Left cardiac atrium (tissue), 2 donors: ENCODE data around the gene REC114. TPM values are rescaled to one million over a fixed set of nuclear protein-coding genes. Genes with fewer than 3 reads are reported as not detected.

Experiments used
- total RNA-seq, 2 donors: library from RNA; stranded (reverse); fragmentation: NEBNext Ultra II Directional; extraction: Animal tissue kit (Norgen Biotek cat#: 25700); gene quantifications; one replicate each; pipeline ENCODE4 v1.2.1, GENCODE V29; 2021
- donor health status: DM: no; HTN: yes; CAD: no; lungs with severe emphysema.
- donor health status: DM: yes; HTN: yes; CAD: no.

Gene REC114
- total RNA-seq, 2 donors from 2014 or later, result 1.8 TPM; not detected in 1

Other genes with a start within 250 kb of the REC114 start
- gene HCN4, start 74.2 kb upstream of the REC114 start, total RNA-seq, result 1 to 10 TPM; 5.9 to 7.7 TPM
- 100 to 1,000 TPM; 175 to 223 TPM for gene NPTN, start 190.2 kb downstream of the REC114 start, total RNA-seq
- 10 to 100 TPM; 29.6 to 77.5 TPM for gene CD276, start 241.2 kb downstream of the REC114 start, total RNA-seq